ENCODE measurements around the gene M1AP. TPM values are rescaled to one million over a fixed set of nuclear protein-coding genes. Genes with fewer than 3 reads are reported as not detected.
A peak's percentile ranks its signal among the peaks of the same experiment; 100 is the strongest.

Gene M1AP
- total and polyA plus RNA-seq, 9 of the 15 experiments (the other 6 are each of a cell fraction or from before 2014, with no cell fraction given): 0.06 to 0.33 (median 0.11) TPM; not detected in 4

DNA sequence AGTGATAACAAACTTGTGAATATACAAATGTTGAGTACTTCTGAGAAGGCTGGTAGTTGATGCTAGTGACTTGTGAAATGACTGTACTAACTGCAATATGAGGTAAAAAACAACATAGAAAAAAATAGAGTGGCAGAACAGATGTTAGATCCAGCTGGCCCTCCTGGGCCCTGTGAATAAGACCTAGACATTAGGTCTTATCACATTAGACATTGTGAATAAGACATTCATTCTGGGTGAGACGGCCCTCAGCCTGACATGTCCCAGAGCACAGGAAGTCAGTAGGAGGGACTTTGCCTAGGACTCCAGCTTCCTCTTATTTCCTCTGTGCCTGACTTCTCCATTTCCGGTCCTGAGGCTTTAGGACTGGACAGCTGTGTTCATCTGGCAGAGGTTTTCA is 70.7 kb downstream of the M1AP start:
- FAIRE-seq (no peak), DNase-seq (ENCODE audit: extremely low read depth in 1 of 4, low spot score in 3 of 4) (peak in 1 of 4 experiments; percentile 45), ATAC-seq (peak; percentile 67)
- ChIA-PET CTCF (ENCODE audit: low intra/inter-chr PET ratio) (no interaction called here), POLR2A (interaction anchor here (0.9 to 2.8 kb wide), 5 partner anchors 8 to 102 kb away, joined by 3 to 13 read pairs (median 4); partner anchors contain the start of genes AUP1 and HTRA2)
- no peak overlapping the region for H3K9ac ChIP-seq (ENCODE audit: insufficient read depth in 1 of 2, low read depth in 2 of 2, low read length in 2 of 2)
- peaks cover 0 to 42% of the 10 kb centered on the region in 2 experiments; a peak in 4 of 5 replicates for H3K4me1 ChIP-seq (replicated peaks in 1 of 2; ENCODE audit: control insufficient read depth in 2 of 2, insufficient read depth in 2 of 2, low read length in 2 of 2)
- no peaks in the 10 kb centered on the region for H3K79me2 ChIP-seq (ENCODE audit: control insufficient read depth, insufficient read depth, low read length)
- no peak overlapping the region for H3K4me2 ChIP-seq (ENCODE audit: insufficient read depth, low read length)
- H3K9me1 ChIP-seq (ENCODE audit: control insufficient read depth, insufficient read depth, low read length): no peaks in the 10 kb centered on the region
- H3K27me3 ChIP-seq (ENCODE audit: control insufficient read depth in 2 of 2, insufficient read depth in 2 of 2, low read length in 2 of 2): no peaks in the 10 kb centered on the region
- 23% methylated on average over 2 of the region's 2 CpGs for WGBS (ENCODE audit: insufficient coverage, low coverage, missing lambda C conversion rate)
- no peak overlapping the region for H3K27ac ChIP-seq (ENCODE audit: extremely low read depth, low read depth, low read length)
- no peaks in the 10 kb centered on the region for H4K20me1 ChIP-seq (replicated peaks; ENCODE audit: control insufficient read depth, insufficient read depth, low read length)
- no peak overlapping the region for H3K4me3 ChIP-seq
- peak overlapping the region; percentile 67 for H2AFZ ChIP-seq (ENCODE audit: low read depth, low read length)
- intact Hi-C loops (cut with micrococcal nuclease) (no loop called here), in situ Hi-C loops (cut with MboI) (no loop called here)
- BruUV-seq (replicated peaks): no TSS peak
- no peaks in the 10 kb centered on the region for H3K36me3 ChIP-seq (ENCODE audit: control insufficient read depth, insufficient read depth, low read length)
- no peaks in the 10 kb centered on the region for H3K9me3 ChIP-seq (replicated peaks; ENCODE audit: control insufficient read depth, insufficient read depth, low read depth, low read length)
- TF ChIP-seq, protein P1, sequence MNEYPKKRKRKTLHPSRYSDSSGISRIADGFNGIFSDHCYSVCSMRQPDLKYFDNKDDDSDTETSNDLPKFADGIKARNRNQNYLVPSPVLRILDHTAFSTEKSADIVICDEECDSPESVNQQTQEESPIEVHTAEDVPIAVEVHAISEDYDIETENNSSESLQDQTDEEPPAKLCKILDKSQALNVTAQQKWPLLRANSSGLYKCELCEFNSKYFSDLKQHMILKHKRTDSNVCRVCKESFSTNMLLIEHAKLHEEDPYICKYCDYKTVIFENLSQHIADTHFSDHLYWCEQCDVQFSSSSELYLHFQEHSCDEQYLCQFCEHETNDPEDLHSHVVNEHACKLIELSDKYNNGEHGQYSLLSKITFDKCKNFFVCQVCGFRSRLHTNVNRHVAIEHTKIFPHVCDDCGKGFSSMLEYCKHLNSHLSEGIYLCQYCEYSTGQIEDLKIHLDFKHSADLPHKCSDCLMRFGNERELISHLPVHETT (CRISPR knock-in tag; conservative IDR thresholded peaks at IDR 0.05 in 1 of 2, IDR thresholded peaks at IDR 0.05 in 1 of 2): peak in 1 of 2 experiments; percentile 36; a peak in 1 of 4 replicates
- TF ChIP-seq, protein P2, sequence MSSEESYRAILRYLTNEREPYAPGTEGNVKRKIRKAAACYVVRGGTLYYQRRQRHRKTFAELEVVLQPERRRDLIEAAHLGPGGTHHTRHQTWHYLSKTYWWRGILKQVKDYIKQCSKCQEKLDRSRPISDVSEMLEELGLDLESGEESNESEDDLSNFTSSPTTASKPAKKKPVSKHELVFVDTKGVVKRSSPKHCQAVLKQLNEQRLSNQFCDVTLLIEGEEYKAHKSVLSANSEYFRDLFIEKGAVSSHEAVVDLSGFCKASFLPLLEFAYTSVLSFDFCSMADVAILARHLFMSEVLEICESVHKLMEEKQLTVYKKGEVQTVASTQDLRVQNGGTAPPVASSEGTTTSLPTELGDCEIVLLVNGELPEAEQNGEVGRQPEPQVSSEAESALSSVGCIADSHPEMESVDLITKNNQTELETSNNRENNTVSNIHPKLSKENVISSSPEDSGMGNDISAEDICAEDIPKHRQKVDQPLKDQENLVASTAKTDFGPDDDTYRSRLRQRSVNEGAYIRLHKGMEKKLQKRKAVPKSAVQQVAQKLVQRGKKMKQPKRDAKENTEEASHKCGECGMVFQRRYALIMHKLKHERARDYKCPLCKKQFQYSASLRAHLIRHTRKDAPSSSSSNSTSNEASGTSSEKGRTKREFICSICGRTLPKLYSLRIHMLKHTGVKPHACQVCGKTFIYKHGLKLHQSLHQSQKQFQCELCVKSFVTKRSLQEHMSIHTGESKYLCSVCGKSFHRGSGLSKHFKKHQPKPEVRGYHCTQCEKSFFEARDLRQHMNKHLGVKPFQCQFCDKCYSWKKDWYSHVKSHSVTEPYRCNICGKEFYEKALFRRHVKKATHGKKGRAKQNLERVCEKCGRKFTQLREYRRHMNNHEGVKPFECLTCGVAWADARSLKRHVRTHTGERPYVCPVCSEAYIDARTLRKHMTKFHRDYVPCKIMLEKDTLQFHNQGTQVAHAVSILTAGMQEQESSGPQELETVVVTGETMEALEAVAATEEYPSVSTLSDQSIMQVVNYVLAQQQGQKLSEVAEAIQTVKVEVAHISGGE (CRISPR knock-in tag; IDR thresholded peaks at IDR 0.05): peak in 1 of 3 experiments; percentile 55; a peak in 1 of 6 replicates
- peak; percentile 83 for TF ChIP-seq GABPA (tag; conservative IDR thresholded peaks at IDR 0.05; ENCODE audit: low read depth)
- TF ChIP-seq, protein P3, sequence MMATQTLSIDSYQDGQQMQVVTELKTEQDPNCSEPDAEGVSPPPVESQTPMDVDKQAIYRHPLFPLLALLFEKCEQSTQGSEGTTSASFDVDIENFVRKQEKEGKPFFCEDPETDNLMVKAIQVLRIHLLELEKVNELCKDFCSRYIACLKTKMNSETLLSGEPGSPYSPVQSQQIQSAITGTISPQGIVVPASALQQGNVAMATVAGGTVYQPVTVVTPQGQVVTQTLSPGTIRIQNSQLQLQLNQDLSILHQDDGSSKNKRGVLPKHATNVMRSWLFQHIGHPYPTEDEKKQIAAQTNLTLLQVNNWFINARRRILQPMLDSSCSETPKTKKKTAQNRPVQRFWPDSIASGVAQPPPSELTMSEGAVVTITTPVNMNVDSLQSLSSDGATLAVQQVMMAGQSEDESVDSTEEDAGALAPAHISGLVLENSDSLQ (IDR thresholded peaks at IDR 0.05): peak; percentile 50; the same call in 1 of the 2 replicates
- TF ChIP-seq GABPB1 (CRISPR knock-in tag; IDR thresholded peaks at IDR 0.05): peak; percentile 67; the same call in 1 of the 2 replicates
